SJCRH30 (cell line): ENCODE measurements around the gene RFT1. TPM values are rescaled to one million over a fixed set of nuclear protein-coding genes. Genes with fewer than 3 reads are reported as not detected.

Source experiments
- DNase-seq, 2 experiments: peaks; one replicate each; pipeline ENCODE4 v3.0.0-alpha.2; 2015 to 2020
- H3K27ac ChIP-seq: fragments of 250-450 bp; sonication (Bioruptor Pico); 2 replicates; pipeline ENCODE4 v1.5.1; 2020; ENCODE audit warnings: mild to moderate bottlenecking, moderate library complexity
- H3K27me3 ChIP-seq: fragments of 250-450 bp; sonication (Bioruptor Pico); 2 replicates; pipeline ENCODE4 v1.5.1; 2020; ENCODE audit warnings: mild to moderate bottlenecking, moderate library complexity
- H3K36me3 ChIP-seq: fragments of 250-450 bp; sonication (Bioruptor Pico); 2 replicates; pipeline ENCODE4 v1.5.1; 2020; ENCODE audit warnings: mild to moderate bottlenecking, moderate library complexity
- H3K4me1 ChIP-seq: fragments of 250-450 bp; sonication (Bioruptor Pico); 2 replicates; pipeline ENCODE4 v1.5.1; 2020; ENCODE audit warnings: mild to moderate bottlenecking, moderate library complexity
- H3K4me3 ChIP-seq: fragments of 250-450 bp; sonication (Bioruptor Pico); 2 replicates; pipeline ENCODE4 v1.5.1; 2020; ENCODE audit warnings: mild to moderate bottlenecking, moderate library complexity
- H3K9me3 ChIP-seq: fragments of 250-450 bp; sonication (Bioruptor Pico); replicated peaks from 2 replicates; pipeline ENCODE4 v1.5.1; 2020; ENCODE audit warnings: mild to moderate bottlenecking, moderate library complexity
- total RNA-seq: library from RNA; depleted of rRNA; stranded (reverse); fragments of >200 nt; shearing (Covaris generic); gene quantifications from 2 replicates; pipeline ENCODE4 v1.2.3, GENCODE V29; 2014; rRNA removed

Gene RFT1
- total RNA-seq, 1 experiment from 2014 or later = 22.0 TPM

- Histone ChIP-seq H3K27me3 (no peaks in the 10 kb centered on the region), H3K27ac (no peak overlapping the region), H3K36me3 (no peaks in the 10 kb centered on the region), H3K4me1 (no peaks in the 10 kb centered on the region), H3K4me3 (no peak overlapping the region), H3K9me3 (no peaks in the 10 kb centered on the region)
- DNase-seq = no peak
Observed at GRCh38 chr3:53042651-53043050, 87.6 kb downstream of the RFT1 start.

- no peak for DNase-seq
- Histone ChIP-seq H3K4me1 (no peaks in the 10 kb centered on the region), H3K9me3 (no peaks in the 10 kb centered on the region), H3K27me3 (no peaks in the 10 kb centered on the region), H3K27ac (no peak overlapping the region), H3K36me3 (no peaks in the 10 kb centered on the region), H3K4me3 (no peak overlapping the region)
Observed at GRCh38 chr3:53040351-53040820, 89.8 kb downstream of the RFT1 start.

GRCh38 chr3:53039376-53039752 lies 90.9 kb downstream of the RFT1 start:
- no peak for DNase-seq
- Histone ChIP-seq H3K4me3 (no peak overlapping the region), H3K36me3 (no peaks in the 10 kb centered on the region), H3K27ac (no peak overlapping the region), H3K4me1 (no peaks in the 10 kb centered on the region), H3K9me3 (no peaks in the 10 kb centered on the region), H3K27me3 (no peaks in the 10 kb centered on the region)

GRCh38 chr3:53038679-53039375 lies 91.4 kb downstream of the RFT1 start:
- no peaks in the 10 kb centered on the region for H3K27me3 ChIP-seq
- H3K4me3 ChIP-seq = no peak overlapping the region
- DNase-seq = no peak
- no peaks in the 10 kb centered on the region for H3K9me3 ChIP-seq
- H3K27ac ChIP-seq = no peak overlapping the region
- no peaks in the 10 kb centered on the region for H3K36me3 ChIP-seq
- no peaks in the 10 kb centered on the region for H3K4me1 ChIP-seq

Other genes starting within 250 kb of the RFT1 start
- 12.1 and 14.7 TPM in 2 replicates for gene STIMATE, start 232.9 kb downstream of the RFT1 start, total RNA-seq
- gene SFMBT1, start 84.4 kb downstream of the RFT1 start, total RNA-seq = 13.9 and 15.4 TPM in 2 replicates
- 4.1 and 4.6 TPM in 2 replicates for gene PRKCD, start 30.8 kb upstream of the RFT1 start, total RNA-seq
- 254 and 257 TPM in 2 replicates for gene TKT, start 125.6 kb upstream of the RFT1 start, total RNA-seq
- 15.4 and 17.4 TPM in 2 replicates for gene DCP1A, start 217.1 kb upstream of the RFT1 start, total RNA-seq